Measurements from ENCODE around the gene UCK1.

UCK1 gene

DNA sequence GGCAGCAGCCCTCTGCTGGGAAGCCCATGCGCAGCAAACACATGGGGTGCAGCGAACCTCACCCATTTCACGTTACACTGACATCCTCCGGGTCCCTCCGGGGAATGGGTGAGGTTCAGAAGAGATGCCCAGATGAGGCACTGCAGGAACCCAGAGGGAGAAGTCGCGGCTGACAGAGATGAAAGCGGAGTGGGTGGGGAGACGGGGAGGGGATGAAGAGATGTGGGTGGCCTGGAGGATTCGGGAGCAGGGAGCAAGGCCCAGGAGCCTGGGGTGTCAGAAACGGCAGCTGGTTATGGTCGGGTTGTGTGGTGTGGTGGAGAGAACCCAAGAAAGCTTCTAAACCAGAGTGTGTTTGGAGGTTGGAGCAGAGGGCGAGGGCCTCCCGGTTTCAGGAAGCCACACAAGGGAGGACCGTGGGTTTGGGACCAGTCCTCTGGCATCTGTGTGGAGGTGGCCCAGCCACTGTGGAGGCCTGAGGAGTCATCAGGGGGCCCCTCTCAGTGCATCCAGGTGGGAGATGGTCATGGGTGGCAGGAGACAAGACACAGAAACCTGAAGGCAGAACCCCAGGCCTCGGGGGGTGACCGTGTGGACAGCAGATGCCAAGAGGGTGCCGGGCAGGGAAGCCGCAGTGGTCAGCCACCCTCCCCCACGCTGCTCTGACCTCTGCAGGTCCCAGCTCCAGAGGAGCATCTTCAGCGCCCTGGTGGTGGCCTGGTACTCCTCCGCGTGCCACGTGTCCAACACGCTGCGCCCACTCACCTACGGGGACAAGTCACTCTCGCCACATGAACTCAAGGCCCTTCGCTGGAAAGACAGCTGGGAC is 8.6 kb downstream of the UCK1 start:
- no peak overlapping the region for H3K27ac ChIP-seq (ENCODE audit: low read depth, low read length)

DNA sequence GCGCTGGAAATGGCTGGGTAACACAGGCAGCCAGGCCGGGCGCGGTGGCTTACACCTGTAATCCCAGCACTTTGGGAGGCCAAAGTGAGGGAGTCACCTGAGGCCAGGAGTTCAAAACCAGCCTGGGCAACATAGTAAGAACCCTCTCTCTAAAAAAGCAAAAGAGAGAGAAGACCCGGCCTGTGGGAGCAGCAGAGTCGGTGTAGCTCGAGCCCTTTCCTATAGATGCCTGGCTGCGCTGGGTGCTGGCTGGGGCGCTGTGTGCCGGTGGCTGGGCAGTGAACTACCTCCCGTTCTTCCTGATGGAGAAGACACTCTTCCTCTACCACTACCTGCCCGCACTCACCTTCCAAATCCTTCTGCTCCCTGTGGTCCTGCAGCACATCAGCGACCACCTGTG is 9.2 kb downstream of the UCK1 start:
- H3K9ac ChIP-seq (ENCODE audit: low read length), result no peak overlapping the region
- H3K9me3 ChIP-seq (ENCODE audit: insufficient read depth, low read length), result no peaks in the 10 kb centered on the region
- no peaks in the 10 kb centered on the region for H4K20me1 ChIP-seq (ENCODE audit: low read depth, low read length)
- no peak overlapping the region for H3K27ac ChIP-seq (ENCODE audit: low read depth, low read length)
- H3K79me2 ChIP-seq (ENCODE audit: insufficient read depth, low read length), result no peaks in the 10 kb centered on the region
- no peaks in the 10 kb centered on the region for H3K27me3 ChIP-seq (ENCODE audit: low read length)
- H3K9me2 ChIP-seq (replicated peaks; ENCODE audit: insufficient read depth, low read length), result no peaks in the 10 kb centered on the region
- 0 out of 2 replicates have a peak, but pooled peaks cover 2% of the 10 kb centered on the region for H3F3A ChIP-seq (ENCODE audit: insufficient read depth)
- no peak overlapping the region for H3K4me3 ChIP-seq (ENCODE audit: insufficient read depth, low read length, poor library complexity, severe bottlenecking)
- no peak overlapping the region for H2AFZ ChIP-seq (ENCODE audit: low read depth, low read length, severe bottlenecking)
- TF ChIP-seq EZH2phosphoT487 (conservative IDR thresholded peaks at IDR 0.05; ENCODE audit: low read length) (no peak), CTCF (IDR thresholded peaks at IDR 0.05; ENCODE audit: insufficient read depth, low read length, poor library complexity, severe bottlenecking) (no peak)
- H3K4me2 ChIP-seq (ENCODE audit: low read depth, low read length, poor library complexity, severe bottlenecking), result no peak overlapping the region
- no peaks in the 10 kb centered on the region for H3K36me3 ChIP-seq (ENCODE audit: low read length)

More for the DNA sequence above, 8.6 kb downstream of the UCK1 start:
- H3K4me3 ChIP-seq (ENCODE audit: insufficient read depth, low read length, poor library complexity, severe bottlenecking), result no peak overlapping the region
- no peaks in the 10 kb centered on the region for H3K27me3 ChIP-seq (ENCODE audit: low read length)
- H4K20me1 ChIP-seq (ENCODE audit: low read depth, low read length), result no peaks in the 10 kb centered on the region
- no peak overlapping the region for H3K4me2 ChIP-seq (ENCODE audit: low read depth, low read length, poor library complexity, severe bottlenecking)
- no peaks in the 10 kb centered on the region for H3K79me2 ChIP-seq (ENCODE audit: insufficient read depth, low read length)
- no peak overlapping the region for H2AFZ ChIP-seq (ENCODE audit: low read depth, low read length, severe bottlenecking)
- no peaks in the 10 kb centered on the region for H3K36me3 ChIP-seq (ENCODE audit: low read length)
- H3K9ac ChIP-seq (ENCODE audit: low read length), result no peak overlapping the region
- TF ChIP-seq CTCF (IDR thresholded peaks at IDR 0.05; ENCODE audit: insufficient read depth, low read length, poor library complexity, severe bottlenecking) (no peak), EZH2phosphoT487 (conservative IDR thresholded peaks at IDR 0.05; ENCODE audit: low read length) (no peak)
- H3F3A ChIP-seq (ENCODE audit: insufficient read depth), result no peaks in the 10 kb centered on the region
- H3K9me2 ChIP-seq (replicated peaks; ENCODE audit: insufficient read depth, low read length), result no peaks in the 10 kb centered on the region
- no peaks in the 10 kb centered on the region for H3K9me3 ChIP-seq (ENCODE audit: insufficient read depth, low read length)

GRCh38 chr9:131521203-131521602 is 9.9 kb downstream of the UCK1 start:
- Histone ChIP-seq H2AFZ (ENCODE audit: low read depth, low read length, severe bottlenecking) (no peak overlapping the region), H3K4me3 (ENCODE audit: insufficient read depth, low read length, poor library complexity, severe bottlenecking) (no peak overlapping the region), H3K9me3 (ENCODE audit: insufficient read depth, low read length) (no peaks in the 10 kb centered on the region), H3K9ac (ENCODE audit: low read length) (no peak overlapping the region), H3K27me3 (ENCODE audit: low read length) (no peaks in the 10 kb centered on the region), H3K36me3 (ENCODE audit: low read length) (no peaks in the 10 kb centered on the region), H3K79me2 (ENCODE audit: insufficient read depth, low read length) (no peaks in the 10 kb centered on the region), H4K20me1 (ENCODE audit: low read depth, low read length) (no peaks in the 10 kb centered on the region), H3F3A (ENCODE audit: insufficient read depth) (0 out of 2 replicates have a peak, but pooled peaks cover 4% of the 10 kb centered on the region), H3K9me2 (replicated peaks; ENCODE audit: insufficient read depth, low read length) (no peaks in the 10 kb centered on the region), H3K27ac (ENCODE audit: low read depth, low read length) (no peak overlapping the region), H3K4me2 (ENCODE audit: low read depth, low read length, poor library complexity, severe bottlenecking) (no peak overlapping the region)
- TF ChIP-seq CTCF (IDR thresholded peaks at IDR 0.05; ENCODE audit: insufficient read depth, low read length, poor library complexity, severe bottlenecking) (no peak), EZH2phosphoT487 (conservative IDR thresholded peaks at IDR 0.05; ENCODE audit: low read length) (no peak)
